Fibroblast of lung (primary cell): ENCODE results near the gene RS1.

Experiments used
- EZH2 ChIP-seq: IDR thresholded peaks from 2 replicates; pipeline ENCODE4 v1.5.1; 2012; ENCODE audit warnings: low read length, control low read depth, mild to moderate bottlenecking; ENCODE audit errors: missing control alignments
- TF ChIP-seq, protein P1 (sequence below), 2 donors: IDR thresholded peaks in 1 of 2; conservative IDR thresholded peaks in 1 of 2; 1 replicate in 1 of 2; 2 replicates in 1 of 2; pipeline ENCODE4 v1.5.1; 2011 to 2012; ENCODE audit warnings: low read length in 2 of 2, control low read depth in 1 of 2, inconsistent platforms in 1 of 2, low read depth in 1 of 2, mild to moderate bottlenecking in 1 of 2

DNA sequence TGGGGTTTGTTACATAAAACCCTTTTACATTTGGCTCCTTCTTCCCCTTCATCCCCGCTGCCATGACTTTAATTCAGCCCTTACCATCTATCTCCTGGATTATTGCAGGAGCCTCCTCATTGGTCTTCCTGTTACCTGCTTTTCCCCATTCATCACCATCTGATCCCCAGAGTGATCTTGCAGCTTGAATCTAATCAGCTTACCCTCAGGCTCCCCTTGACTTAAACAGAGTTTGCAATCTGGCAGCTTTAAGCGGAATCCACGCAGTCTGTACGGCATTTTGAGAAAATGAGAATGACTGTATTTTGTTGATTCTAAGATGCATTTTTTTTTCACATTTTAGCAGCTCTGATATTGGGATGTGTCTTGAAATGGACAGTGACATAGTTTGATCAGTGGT, 20.6 kb upstream of the RS1 start:
- TF ChIP-seq, protein P1, sequence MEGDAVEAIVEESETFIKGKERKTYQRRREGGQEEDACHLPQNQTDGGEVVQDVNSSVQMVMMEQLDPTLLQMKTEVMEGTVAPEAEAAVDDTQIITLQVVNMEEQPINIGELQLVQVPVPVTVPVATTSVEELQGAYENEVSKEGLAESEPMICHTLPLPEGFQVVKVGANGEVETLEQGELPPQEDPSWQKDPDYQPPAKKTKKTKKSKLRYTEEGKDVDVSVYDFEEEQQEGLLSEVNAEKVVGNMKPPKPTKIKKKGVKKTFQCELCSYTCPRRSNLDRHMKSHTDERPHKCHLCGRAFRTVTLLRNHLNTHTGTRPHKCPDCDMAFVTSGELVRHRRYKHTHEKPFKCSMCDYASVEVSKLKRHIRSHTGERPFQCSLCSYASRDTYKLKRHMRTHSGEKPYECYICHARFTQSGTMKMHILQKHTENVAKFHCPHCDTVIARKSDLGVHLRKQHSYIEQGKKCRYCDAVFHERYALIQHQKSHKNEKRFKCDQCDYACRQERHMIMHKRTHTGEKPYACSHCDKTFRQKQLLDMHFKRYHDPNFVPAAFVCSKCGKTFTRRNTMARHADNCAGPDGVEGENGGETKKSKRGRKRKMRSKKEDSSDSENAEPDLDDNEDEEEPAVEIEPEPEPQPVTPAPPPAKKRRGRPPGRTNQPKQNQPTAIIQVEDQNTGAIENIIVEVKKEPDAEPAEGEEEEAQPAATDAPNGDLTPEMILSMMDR (conservative IDR thresholded peaks at IDR 0.05 in 1 of 2, IDR thresholded peaks at IDR 0.05 in 1 of 2; ENCODE audit: low read depth in 1 of 2, low read length in 2 of 2), result no peak
- TF ChIP-seq EZH2, result no peak
